DOHH2 (cell line): ENCODE measurements around the gene ADAMTS18.

Experiments
- CTCF ChIP-seq: fragments of 200-600 bp; sonication (generic); IDR thresholded peaks from one replicate; pipeline ENCODE4 v1.5.1; 2014; ENCODE audit warnings: antibody characterized with exemption, mild to moderate bottlenecking, low read depth, low read length; ENCODE audit not compliant: poor library complexity, severe bottlenecking
- EZH2phosphoT487 ChIP-seq: fragments of 200-600 bp; sonication (generic); IDR thresholded peaks from 2 replicates; pipeline ENCODE4 v1.6.1; 2017; ENCODE audit warnings: borderline replicate concordance, mild to moderate bottlenecking, antibody characterized with exemption, low read length, moderate library complexity, mixed read lengths

DNA sequence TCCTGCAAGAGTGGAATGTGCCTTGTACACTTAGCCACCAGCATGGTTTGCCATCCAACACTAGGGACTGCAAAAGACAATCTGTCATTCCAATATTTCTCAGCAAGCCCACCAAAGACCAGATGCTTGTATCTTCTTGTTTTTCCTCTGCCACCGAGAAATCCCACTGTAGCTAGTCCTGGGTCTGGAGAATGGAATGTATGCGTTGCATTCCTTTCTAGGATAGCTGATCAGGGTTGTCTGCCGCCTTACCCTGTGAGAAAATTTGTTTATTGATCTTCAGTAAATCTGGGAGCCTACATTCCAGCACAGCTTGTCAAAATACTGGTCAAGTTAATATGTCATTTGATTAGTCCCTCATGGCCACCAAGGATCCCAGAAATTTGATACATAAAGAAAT lies 28.1 kb upstream of the ADAMTS18 start:
- TF ChIP-seq CTCF (no peak), EZH2phosphoT487 (no peak)
